GM21786 (cell line): ENCODE data around the gene DSG2.
"Not testable (repeated sequence)": the region's sequence is repeated elsewhere in the genome, so short reads cannot be mapped to it uniquely, and the experiment has no call there.

Experiments
- ATAC-seq: cut with Tn5 transposase; IDR thresholded peaks from one replicate; pipeline ENCODE4 v1.9.1; 2021; ENCODE audit not compliant: unreplicated experiment

DSG2 gene

GRCh38 chr18:31500051-31500688, 2.2 kb downstream of the DSG2 start:
- peak; percentile 86 for ATAC-seq

DNA sequence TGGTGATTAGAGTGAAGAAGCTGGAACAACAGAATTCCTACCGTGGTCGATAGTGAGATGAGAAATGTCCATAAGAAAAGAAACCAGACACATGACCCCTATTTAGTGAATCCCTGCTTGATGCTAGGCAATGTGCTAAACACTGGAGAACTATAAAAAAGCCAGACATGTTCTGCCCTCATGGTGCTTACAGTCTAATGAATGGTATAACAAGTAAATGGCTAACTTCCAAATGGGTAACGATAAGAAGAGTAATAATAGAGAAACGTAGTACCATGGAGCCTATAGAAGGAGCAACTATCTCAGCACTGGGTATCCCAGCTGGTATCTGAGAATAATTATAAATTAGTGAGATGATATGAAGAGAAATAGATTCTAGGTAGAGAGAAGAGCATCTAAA, 5.0 kb downstream of the DSG2 start:
- no peak for ATAC-seq

GRCh38 chr18:31504455-31505147, 6.6 kb downstream of the DSG2 start:
- no peak for ATAC-seq

DNA sequence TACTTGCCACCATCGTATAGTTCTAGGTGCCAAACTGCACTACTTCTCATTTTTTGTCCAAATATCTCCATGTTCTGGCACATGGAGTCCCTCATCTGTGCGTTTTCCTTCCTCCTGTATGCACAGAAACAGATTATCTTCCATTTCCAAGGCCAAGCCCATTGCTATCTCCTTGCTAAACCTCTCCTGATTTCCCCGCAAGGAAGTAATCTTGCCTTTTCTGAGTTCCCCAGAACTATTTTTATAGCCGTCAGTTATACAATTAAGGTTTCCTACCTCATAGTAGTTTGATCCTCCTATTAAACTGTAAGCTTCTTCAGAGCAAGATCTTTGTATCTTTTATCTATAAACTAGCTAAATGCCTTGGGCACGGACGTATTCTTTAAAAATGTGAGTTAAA, 7.2 kb downstream of the DSG2 start:
- ATAC-seq = no peak

GRCh38 chr18:31506024-31506742, 8.2 kb downstream of the DSG2 start:
- ATAC-seq = no peak

GRCh38 chr18:31507124-31507523, 9.1 kb downstream of the DSG2 start:
- ATAC-seq = not testable (repeated sequence)

- no peak for ATAC-seq
Measured at GRCh38 chr18:31508781-31509180, 10.8 kb downstream of the DSG2 start.

DNA sequence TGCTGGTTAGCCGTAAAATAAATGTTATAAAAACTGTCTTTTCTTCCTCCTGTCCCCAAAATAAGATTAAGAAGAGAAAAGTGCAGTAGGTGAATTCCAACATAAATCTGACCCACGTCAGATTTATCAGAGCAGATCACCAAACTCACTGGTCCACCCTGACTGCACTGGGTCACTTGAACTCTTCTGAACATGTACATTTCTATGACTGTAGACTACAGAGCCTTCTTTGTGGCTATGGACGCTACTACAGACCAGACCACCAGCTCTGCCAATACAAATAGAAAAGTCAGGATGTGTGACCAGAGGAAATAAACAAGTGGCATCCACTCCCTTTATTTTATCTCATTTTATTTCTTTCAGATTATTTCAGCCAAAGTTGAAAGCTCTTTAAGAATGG, 11.6 kb downstream of the DSG2 start:
- no peak for ATAC-seq

DNA sequence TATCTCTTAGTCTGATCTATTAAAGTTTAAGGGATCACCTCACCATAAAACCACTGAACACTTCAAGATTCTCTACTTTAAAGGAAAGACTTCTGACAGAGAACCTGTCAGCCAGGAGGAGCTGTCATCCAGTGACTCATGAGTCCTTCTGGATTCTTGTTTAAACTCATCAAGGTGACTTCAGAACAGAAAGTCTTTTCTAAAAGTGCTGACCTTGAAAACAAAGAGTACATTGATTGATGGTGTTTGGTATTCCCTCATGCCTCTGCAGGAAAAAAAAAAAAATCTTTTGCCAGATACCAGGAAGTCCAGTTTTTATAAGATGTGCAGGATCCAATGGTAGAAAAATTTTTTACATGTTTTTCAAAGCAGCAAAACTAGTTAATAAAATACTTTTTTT, 12.3 kb downstream of the DSG2 start:
- no peak for ATAC-seq

DNA sequence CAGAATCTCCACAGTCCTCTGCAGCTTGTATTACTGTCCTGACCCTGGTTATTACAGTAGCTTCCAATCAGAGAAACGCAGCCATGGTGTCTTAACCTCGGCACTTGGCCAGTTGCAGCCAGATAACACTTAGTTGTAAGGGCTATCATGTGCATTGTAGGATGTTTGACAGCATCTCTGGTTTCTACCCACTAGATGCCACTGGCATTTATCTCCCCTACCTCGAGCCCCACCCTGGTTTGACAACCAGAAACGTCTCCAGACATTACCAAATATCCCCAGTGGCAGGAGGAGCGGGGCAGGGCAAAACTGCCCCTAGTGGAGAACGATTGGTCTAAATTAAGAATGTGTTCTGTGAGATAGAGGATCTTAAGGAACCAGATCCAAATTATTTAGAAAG, 13.1 kb downstream of the DSG2 start:
- no peak for ATAC-seq

- ATAC-seq = no peak
Measured at GRCh38 chr18:31512203-31512764, 14.3 kb downstream of the DSG2 start.

- ATAC-seq = no peak
Measured at GRCh38 chr18:31513189-31513935, 15.4 kb downstream of the DSG2 start.

- ATAC-seq = no peak
Measured at GRCh38 chr18:31516437-31516836, 18.5 kb downstream of the DSG2 start.

- ATAC-seq = no peak
Measured at GRCh38 chr18:31526374-31526773, 28.4 kb downstream of the DSG2 start.

GRCh38 chr18:31533236-31533635, 35.3 kb downstream of the DSG2 start:
- no peak for ATAC-seq

GRCh38 chr18:31538837-31539236, 40.9 kb downstream of the DSG2 start:
- no peak for ATAC-seq

DNA sequence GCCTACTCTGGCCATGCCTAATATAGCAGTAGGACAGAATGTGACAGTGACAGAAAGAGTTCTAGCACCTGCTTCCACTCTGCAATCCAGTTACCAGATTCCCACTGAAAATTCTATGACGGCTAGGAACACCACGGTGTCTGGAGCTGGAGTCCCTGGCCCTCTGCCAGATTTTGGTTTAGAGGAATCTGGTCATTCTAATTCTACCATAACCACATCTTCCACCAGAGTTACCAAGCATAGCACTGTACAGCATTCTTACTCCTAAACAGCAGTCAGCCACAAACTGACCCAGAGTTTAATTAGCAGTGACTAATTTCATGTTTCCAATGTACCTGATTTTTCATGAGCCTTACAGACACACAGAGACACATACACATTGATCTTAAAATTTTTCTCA, 48.5 kb downstream of the DSG2 start:
- no peak for ATAC-seq

GRCh38 chr18:31548853-31549252, 50.9 kb downstream of the DSG2 start:
- ATAC-seq = no peak

DNA sequence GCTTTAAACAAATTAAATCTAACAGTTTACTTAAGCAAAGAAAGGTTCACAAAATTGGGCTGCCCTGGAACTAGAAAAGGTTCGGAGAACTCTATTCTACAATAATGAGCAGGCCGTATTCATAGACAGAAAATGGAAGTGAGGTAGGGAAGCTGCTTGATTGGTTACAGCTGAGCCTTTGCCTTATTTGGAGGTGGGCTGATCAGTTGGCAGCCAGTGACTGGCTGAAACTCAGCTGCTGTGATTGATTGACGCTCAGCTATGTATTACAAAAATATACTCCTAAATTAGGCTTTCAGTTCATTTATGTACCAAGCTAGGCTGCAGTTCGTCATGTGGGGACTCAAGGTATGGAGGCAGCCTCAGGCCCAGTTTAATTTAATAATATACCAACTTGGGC, 51.4 kb downstream of the DSG2 start:
- ATAC-seq = no peak

GRCh38 chr18:31551883-31552282, 53.9 kb downstream of the DSG2 start:
- no peak for ATAC-seq

- ATAC-seq = no peak
Measured at GRCh38 chr18:31553800-31554199, 55.8 kb downstream of the DSG2 start.
